CMK (cell line): ENCODE results near the gene USP13.
"Not testable (repeated sequence)": the region's sequence is repeated elsewhere in the genome, so short reads cannot be mapped to it uniquely, and the experiment has no call there.

Experiments
- DNase-seq: peaks from one replicate; pipeline ENCODE4 v3.0.0-alpha.2; 2010; ENCODE audit warnings: low read depth

Gene USP13

GRCh38 chr3:179652447-179653095 lies at the start of gene USP13:
Gene USP13 (plus strand): TSS chr3:179653040. CDS start chr3:179653226, 186 bp downstream.
- DNase-seq = no peak

- no peak for DNase-seq
Observed at GRCh38 chr3:179603321-179603720, 49.5 kb upstream of the USP13 start.

DNA sequence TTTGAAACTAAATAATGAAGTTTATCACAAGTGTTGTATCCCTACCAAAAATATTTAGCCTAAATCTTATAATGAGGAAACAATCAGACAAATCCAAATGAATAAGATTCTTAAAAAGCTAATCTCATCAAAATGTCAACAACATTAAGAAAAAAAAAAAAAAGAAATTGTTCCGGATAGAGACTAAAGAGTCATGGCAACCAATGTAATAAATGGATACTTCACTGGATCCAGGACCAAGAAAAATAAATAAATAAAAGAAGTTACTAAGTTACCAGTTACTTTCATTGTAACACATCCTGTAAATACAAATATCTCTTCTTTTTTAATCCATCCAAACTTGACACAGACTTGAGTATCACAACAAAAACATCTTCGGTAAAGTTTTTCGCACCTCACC lies 49.0 kb upstream of the USP13 start:
- DNase-seq = no peak

- peak; percentile 77 for DNase-seq
Observed at GRCh38 chr3:179604321-179605078, 48.3 kb upstream of the USP13 start, which contains the start of the genes MRPL47 and NDUFB5. Gene MRPL47 (minus strand): TSS chr3:179604638. CDS start chr3:179604624, 14 bp downstream. Gene NDUFB5 (plus strand): TSS chr3:179604794. CDS start chr3:179604816, 22 bp downstream.

DNA sequence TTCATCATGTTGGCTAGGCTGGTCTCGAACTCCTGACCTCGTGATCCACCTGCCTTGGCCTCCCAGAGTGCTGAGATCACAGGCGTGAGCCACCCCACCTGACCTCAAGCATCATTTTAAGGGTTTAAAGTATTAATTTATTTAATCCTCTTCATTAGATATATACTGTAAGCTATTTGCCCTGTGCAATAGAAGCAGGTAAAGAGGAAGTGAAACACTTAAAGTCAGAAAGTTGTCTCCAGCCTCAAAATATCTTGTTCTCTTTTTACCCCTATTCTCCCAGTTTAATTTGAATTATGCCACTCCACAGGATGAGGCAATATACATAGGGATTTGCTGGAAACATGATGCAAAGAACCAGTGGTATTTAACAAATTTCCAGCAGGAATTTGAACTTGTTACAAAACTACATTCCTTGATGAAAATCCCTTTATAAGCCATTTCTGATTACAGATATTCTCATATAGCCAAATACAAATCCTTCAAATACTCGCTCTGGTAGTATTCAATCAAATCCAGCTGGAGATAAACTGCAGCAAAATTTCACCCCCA lies 46.2 kb upstream of the USP13 start:
- no peak for DNase-seq

- DNase-seq = no peak
Observed at GRCh38 chr3:179608931-179609720, 43.7 kb upstream of the USP13 start.

DNA sequence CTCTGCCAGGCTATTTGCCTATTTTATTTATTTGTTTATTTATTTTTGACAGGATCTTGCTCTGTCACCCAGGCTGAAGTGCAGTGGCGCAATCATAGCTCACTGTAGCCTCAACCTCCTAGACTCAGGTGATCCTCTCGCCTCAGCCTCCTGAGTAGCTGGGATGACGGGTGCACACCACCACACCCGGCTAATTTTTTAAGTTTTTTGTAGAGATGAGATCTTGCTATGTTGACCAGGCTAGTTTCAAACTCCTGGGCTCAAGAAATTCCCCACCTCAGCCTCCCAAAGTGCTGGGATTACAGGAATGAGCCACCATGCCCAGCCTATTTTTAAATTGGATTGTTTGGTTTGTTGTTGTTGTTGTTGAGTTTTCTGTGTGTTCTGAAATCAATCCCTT lies 42.8 kb upstream of the USP13 start:
- DNase-seq = no peak

GRCh38 chr3:179613807-179614206 lies 39.0 kb upstream of the USP13 start:
- no peak for DNase-seq

GRCh38 chr3:179615458-179616173 lies 37.2 kb upstream of the USP13 start:
- DNase-seq = no peak

DNA sequence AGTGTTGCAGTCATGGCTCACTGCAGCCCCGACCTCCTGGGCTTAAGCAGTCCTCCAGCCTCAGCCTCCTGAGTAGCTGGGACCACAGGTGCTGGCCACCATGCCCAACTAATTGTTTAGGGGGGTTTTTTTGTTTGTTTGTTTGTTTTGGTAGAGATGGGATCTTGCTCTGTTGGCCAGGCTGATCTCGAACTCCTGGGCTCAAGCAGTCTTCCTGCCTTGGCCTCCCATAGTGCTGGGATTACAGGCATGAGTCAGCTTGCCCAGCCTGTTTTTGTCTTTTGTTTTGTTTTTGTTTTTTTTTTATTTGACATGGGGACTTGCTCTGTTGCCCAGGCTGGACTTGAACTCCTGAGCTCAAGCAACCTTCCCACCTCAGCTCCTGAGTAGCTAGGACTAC lies 30.8 kb upstream of the USP13 start:
- no peak for DNase-seq

- DNase-seq = no peak
Observed at GRCh38 chr3:179624451-179624850, 28.4 kb upstream of the USP13 start.

- no peak for DNase-seq
Observed at GRCh38 chr3:179630753-179631451, 21.9 kb upstream of the USP13 start.

- no peak for DNase-seq
Observed at GRCh38 chr3:179640469-179640868, 12.4 kb upstream of the USP13 start.

GRCh38 chr3:179642871-179643270 lies 10.0 kb upstream of the USP13 start:
- DNase-seq = no peak

DNA sequence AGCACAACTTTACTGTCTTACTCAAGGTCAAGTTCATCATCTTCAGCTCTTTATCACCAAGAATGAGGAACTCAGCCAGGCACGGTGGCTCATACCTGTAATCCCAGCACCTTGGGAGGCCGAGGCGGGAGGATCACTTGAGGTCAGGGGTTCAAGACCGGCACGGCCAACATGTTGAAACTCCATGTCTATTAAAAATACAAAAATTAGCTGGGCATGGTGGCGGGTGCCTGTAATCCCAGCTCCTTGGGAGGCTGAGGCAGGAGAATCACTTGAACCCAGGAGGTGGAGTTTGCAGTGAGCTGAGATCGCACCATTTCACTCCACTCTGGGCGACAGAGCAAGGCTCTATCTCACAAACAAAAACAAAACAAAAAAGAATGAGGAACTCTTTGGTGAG lies 9.0 kb upstream of the USP13 start:
- not testable (repeated sequence) for DNase-seq

DNA sequence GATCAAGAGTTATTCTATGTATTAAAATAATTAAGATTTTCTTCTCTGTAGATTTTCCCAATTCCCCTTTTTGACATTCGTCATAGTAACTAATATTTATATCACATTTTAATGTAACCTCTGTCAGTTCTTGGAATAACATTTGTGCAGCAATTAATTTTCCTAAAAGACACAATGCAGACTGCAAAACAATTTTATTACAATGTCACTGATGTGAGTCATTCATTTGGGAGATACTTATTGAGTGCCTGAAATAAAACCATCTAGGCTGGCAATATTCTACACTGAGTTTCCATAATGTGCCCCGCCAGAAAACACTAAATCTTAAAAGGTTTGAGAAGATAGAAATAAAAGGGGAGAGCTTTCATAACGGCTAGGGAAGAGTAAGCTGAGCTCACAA lies 6.7 kb upstream of the USP13 start:
- DNase-seq = no peak

- DNase-seq = no peak
Observed at GRCh38 chr3:179651687-179652446, 973 bp upstream of the USP13 start.

DNA sequence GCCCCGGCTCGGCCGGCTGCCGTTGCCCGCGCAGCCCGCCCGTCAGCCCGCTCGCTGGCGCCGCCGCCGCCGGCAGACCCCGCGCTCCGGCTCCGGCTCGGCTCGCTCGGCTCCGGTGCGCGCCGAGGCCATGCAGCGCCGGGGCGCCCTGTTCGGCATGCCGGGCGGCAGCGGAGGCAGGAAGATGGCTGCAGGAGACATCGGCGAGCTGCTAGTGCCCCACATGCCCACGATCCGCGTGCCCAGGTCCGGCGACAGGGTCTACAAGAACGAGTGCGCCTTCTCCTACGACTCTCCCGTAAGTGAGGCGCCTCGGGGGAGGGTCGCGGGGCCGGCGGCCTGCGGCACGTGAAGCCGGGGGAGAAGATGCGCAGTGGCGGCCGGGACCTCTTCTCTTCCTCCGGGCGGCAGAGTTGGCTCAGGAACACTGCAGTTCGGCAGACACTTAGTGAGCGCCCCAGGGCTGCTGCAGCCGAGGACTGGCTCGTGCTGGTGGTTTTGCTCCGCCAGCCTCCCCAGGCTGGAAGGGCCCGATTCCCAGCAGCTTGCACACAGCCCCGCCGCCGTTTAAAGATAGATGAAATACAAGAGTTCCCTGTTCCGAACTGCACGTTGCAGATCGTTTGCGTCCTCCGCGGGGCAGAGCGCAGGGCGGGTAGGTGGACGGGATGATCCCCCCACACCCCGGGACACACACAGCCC lies 407 bp downstream of the USP13 start:
- DNase-seq = peak; percentile 20

- no peak for DNase-seq
Observed at GRCh38 chr3:179655236-179655635, 2.4 kb downstream of the USP13 start.

DNA sequence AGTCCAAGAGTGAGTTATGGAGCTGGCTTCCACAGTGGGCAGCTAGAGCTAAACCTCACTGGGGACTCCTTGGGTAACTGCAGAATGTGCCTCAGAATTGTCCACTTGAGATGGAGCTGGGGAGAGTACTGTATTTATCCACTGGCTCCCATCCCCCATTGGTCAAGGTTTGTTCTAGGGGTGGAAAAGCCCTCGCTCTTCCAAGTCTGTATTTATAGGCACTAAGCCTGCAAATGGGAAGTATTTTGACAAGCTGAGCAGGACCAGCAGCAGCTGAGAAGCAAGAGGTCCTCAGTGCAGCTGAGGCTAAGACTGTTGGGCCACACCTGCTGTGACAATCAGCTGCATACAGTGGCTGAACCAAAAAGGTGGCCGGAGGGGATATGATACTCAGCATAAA lies 5.8 kb downstream of the USP13 start:
- DNase-seq = no peak
